ENCODE data around the gene ATPAF2.
"Not testable (repeated sequence)": the region's sequence is repeated elsewhere in the genome, so short reads cannot be mapped to it uniquely, and the experiment has no call there.

Gene ATPAF2

GRCh38 chr17:18015593-18015992 is 23.4 kb downstream of the ATPAF2 start:
- in situ Hi-C loops (cut with HindIII; ENCODE audit: low sequenced_read_pairs): no loop called here

GRCh38 chr17:18014006-18014405 is 25.0 kb downstream of the ATPAF2 start:
- in situ Hi-C loops (cut with HindIII; ENCODE audit: low sequenced_read_pairs): no loop called here

GRCh38 chr17:18011286-18011685 is 27.7 kb downstream of the ATPAF2 start:
- in situ Hi-C loops (cut with HindIII; ENCODE audit: low sequenced_read_pairs): no loop called here

- in situ Hi-C loops (cut with HindIII; ENCODE audit: low sequenced_read_pairs): no loop called here
Observed at GRCh38 chr17:18009609-18010420, 29.2 kb downstream of the ATPAF2 start.

- in situ Hi-C loops (cut with HindIII; ENCODE audit: low sequenced_read_pairs): no loop called here
Observed at GRCh38 chr17:18008496-18009268, 30.3 kb downstream of the ATPAF2 start.

- in situ Hi-C loops (cut with HindIII; ENCODE audit: low sequenced_read_pairs): no loop called here
Observed at GRCh38 chr17:18006495-18007239, 32.3 kb downstream of the ATPAF2 start.

GRCh38 chr17:18005496-18005895 is 33.5 kb downstream of the ATPAF2 start:
- in situ Hi-C loops (cut with HindIII; ENCODE audit: low sequenced_read_pairs): no loop called here

GRCh38 chr17:18004884-18005305 is 34.1 kb downstream of the ATPAF2 start:
- in situ Hi-C loops (cut with HindIII; ENCODE audit: low sequenced_read_pairs): no loop called here

- in situ Hi-C loops (cut with HindIII; ENCODE audit: low sequenced_read_pairs): no loop called here
Observed at GRCh38 chr17:18004345-18004744, 34.6 kb downstream of the ATPAF2 start.

- in situ Hi-C loops (cut with HindIII; ENCODE audit: low sequenced_read_pairs): no loop called here
Observed at GRCh38 chr17:18002171-18002570, 36.8 kb downstream of the ATPAF2 start.

- in situ Hi-C loops (cut with HindIII; ENCODE audit: low sequenced_read_pairs): no loop called here
Observed at GRCh38 chr17:18000030-18000408, 38.9 kb downstream of the ATPAF2 start.

- in situ Hi-C loops (cut with HindIII; ENCODE audit: low sequenced_read_pairs): no loop called here
Observed at GRCh38 chr17:17999364-18000029, 39.5 kb downstream of the ATPAF2 start.

GRCh38 chr17:17998934-17999333 is 40.0 kb downstream of the ATPAF2 start:
- in situ Hi-C loops (cut with HindIII; ENCODE audit: low sequenced_read_pairs): no loop called here

GRCh38 chr17:17995887-17996286 is 43.1 kb downstream of the ATPAF2 start:
- in situ Hi-C loops (cut with HindIII; ENCODE audit: low sequenced_read_pairs): not testable (repeated sequence)

GRCh38 chr17:17994271-17995069 is 44.5 kb downstream of the ATPAF2 start:
- in situ Hi-C loops (cut with HindIII; ENCODE audit: low sequenced_read_pairs): no loop called here

- in situ Hi-C loops (cut with HindIII; ENCODE audit: low sequenced_read_pairs): no loop called here
Observed at GRCh38 chr17:17993852-17994251, 45.1 kb downstream of the ATPAF2 start.

- in situ Hi-C loops (cut with HindIII; ENCODE audit: low sequenced_read_pairs): no loop called here
Observed at GRCh38 chr17:17993366-17993765, 45.6 kb downstream of the ATPAF2 start.

- in situ Hi-C loops (cut with HindIII; ENCODE audit: low sequenced_read_pairs): no loop called here
Observed at GRCh38 chr17:17990282-17990681, 48.7 kb downstream of the ATPAF2 start.

GRCh38 chr17:17989618-17990017 is 49.4 kb downstream of the ATPAF2 start:
- in situ Hi-C loops (cut with HindIII; ENCODE audit: low sequenced_read_pairs): loop anchor here (10.0 kb wide), 1 partner anchor 45 kb away; the partner anchor contains the start of genes ATPAF2 and GID4

GRCh38 chr17:17989081-17989480 is 49.9 kb downstream of the ATPAF2 start:
- in situ Hi-C loops (cut with HindIII; ENCODE audit: low sequenced_read_pairs): loop anchor here (10.0 kb wide), 1 partner anchor 46 kb away; the partner anchor contains the start of genes ATPAF2 and GID4
